Activated CD4-positive, alpha-beta T cell treated with anti-CD3 and anti-CD28 coated beads, Interleukin-2, amount 50 U/mL, for 48 hours (primary cell): ENCODE results near the gene NFASC.
A peak's percentile ranks its signal among the peaks of the same experiment; 100 is the strongest.

Experiments used
- DNase-seq, 2 experiments: peaks; one replicate each; pipeline ENCODE4 v3.0.0-alpha.2; 2020

Gene NFASC

DNA sequence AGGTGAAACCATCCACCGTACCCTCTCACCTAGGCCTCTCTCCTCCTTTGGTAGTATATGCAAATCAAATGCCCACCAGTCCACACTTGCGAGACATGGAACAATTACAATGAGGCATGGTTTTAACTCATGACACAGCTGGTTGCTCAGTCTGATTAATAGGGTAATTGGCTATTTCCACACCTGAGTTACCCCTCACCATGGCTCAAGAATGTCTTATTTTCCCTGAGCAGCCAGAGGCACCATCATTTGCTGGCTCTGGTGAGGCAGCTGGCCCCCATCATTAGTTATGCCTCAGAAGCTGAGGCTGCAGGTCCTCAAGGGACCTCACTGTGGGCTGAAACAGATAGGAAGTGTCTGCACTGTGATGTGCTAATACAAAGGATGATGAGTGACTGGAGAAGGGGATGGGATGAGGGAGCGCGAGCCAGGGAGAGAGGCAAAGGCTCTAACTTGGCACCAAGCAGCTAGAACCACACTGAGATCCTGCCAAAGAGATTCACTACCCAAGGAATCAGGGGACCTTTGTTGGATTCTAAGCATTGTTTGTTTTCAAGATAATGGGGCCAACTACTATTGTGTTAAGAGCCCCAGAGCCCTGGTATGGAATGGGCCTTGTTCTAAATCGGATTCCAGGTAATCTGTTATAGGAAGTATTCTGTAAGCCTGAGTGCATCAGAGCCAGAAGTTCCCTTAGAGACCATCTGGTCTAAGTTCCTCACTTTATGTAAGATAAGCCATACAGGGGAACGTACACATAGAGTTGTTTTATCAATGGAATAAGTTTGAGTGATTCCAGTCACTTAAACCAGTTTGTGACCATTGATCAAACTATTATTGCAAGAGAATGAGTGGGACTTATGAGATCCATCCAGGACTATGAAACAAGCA is 92.3 kb downstream of the NFASC start:
- DNase-seq, result no peak

- DNase-seq, result no peak
These were observed 96.8 kb downstream of the NFASC start for GRCh38 chr1:204967451-204967850.

- DNase-seq, result no peak
These were observed 97.5 kb downstream of the NFASC start for GRCh38 chr1:204968135-204968534.

GRCh38 chr1:204968951-204969350 is 98.3 kb downstream of the NFASC start:
- no peak for DNase-seq

DNA sequence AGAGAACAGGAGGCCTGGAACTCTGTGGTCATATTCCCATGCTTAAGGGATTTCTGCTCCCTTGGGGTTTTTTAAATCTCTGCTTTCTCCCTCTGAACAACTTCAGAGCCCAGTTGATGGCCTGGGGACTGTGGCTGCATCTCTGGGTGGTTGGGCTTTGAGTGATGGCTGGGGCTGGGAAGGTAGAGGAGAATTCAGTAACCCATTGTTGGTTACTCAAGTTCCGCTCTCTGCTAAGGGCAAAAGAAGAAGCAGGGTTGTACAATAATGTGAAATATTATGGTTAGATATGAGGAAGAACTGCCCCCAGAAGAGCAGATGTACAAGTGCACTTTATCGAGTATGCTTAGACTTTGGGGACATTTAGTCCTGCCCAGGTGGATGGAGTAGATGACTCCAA is 100.3 kb downstream of the NFASC start:
- DNase-seq, result no peak

- DNase-seq, result no peak
These were observed 101.1 kb downstream of the NFASC start for GRCh38 chr1:204971517-204972336.

- DNase-seq, result no peak
These were observed 101.8 kb downstream of the NFASC start for GRCh38 chr1:204972426-204972825.

GRCh38 chr1:204973449-204973848 is 102.8 kb downstream of the NFASC start:
- DNase-seq, result no peak

GRCh38 chr1:204974327-204974726 is 103.7 kb downstream of the NFASC start:
- no peak for DNase-seq

GRCh38 chr1:204975021-204975420 is 104.4 kb downstream of the NFASC start:
- no peak for DNase-seq

GRCh38 chr1:204975568-204976235 is 105.0 kb downstream of the NFASC start:
- DNase-seq, result peak; percentile 61 to 68

DNA sequence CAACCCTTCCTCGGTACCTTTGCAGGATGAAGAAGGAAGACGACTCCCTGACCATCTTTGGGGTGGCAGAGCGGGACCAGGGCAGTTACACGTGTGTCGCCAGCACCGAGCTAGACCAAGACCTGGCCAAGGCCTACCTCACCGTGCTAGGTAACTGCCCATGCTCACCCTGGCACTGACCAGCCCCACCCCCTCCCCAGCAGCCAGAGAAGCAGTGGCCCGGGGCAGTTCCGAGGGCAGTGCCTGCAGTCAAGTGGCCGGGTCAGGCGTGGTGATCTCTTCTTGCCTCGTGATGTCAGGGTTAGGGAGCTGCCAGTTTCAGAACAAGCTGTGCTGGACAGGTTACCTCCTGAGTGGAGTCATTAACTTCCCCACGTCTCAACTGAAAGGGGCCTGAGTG is 106.0 kb downstream of the NFASC start:
- DNase-seq, result no peak

DNA sequence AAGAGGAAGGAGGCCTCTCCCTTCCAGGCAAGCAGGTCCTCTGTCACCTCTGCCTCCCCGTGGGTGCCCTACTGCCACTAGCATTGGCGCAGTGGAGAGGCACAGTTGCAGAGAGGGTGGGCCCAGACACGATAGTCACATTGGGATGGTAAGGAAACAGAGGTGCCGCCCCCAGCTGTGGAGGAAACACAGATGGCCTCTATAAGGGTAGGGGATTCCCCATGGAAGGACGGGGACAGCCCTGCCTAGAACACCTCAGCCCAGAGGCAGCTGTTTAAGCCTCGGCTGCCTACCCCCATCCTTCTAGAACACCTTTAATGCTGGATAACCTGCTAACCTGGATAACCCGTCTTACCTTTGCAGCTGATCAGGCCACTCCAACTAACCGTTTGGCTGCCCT is 106.7 kb downstream of the NFASC start:
- peak; percentile 7 to 10 for DNase-seq

GRCh38 chr1:204978782-204979181 is 108.1 kb downstream of the NFASC start:
- no peak for DNase-seq

DNA sequence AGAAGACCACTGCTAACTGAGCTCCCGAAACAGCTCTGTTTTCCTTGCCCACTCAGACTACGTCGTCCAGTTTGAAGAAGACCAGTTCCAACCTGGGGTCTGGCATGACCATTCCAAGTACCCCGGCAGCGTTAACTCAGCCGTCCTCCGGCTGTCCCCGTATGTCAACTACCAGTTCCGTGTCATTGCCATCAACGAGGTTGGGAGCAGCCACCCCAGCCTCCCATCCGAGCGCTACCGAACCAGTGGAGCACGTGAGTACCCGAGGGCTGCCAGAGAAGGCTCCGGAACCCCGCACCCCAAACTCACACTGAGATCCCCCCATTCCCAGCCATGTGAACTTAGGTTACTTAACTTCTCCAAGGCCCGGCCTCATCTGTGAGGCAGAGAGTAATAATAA is 108.6 kb downstream of the NFASC start:
- DNase-seq, result no peak

- no peak for DNase-seq
These were observed 109.4 kb downstream of the NFASC start for GRCh38 chr1:204979891-204980649.

- DNase-seq, result no peak
These were observed 110.3 kb downstream of the NFASC start for GRCh38 chr1:204980840-204981405.

GRCh38 chr1:204983136-204983535 is 112.5 kb downstream of the NFASC start:
- DNase-seq, result no peak

DNA sequence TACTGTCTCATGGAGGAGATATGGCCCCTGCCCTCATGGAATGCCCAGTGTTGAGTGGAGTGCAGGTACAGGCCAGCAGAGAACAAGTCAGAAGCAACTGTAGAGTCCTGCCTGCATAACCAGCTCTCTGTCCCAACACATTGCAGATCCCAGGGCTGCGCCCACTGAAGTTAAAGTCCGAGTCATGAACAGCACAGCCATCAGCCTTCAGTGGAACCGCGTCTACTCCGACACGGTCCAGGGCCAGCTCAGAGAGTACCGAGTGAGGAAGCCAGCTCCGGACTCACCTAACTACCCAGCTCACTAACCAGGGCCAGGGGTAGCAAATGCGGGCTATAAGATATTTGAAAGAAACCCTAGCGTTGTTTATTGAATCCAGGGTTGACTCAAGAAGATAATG is 113.2 kb downstream of the NFASC start:
- DNase-seq, result no peak

- no peak for DNase-seq
These were observed 113.8 kb downstream of the NFASC start for GRCh38 chr1:204984499-204984898.

DNA sequence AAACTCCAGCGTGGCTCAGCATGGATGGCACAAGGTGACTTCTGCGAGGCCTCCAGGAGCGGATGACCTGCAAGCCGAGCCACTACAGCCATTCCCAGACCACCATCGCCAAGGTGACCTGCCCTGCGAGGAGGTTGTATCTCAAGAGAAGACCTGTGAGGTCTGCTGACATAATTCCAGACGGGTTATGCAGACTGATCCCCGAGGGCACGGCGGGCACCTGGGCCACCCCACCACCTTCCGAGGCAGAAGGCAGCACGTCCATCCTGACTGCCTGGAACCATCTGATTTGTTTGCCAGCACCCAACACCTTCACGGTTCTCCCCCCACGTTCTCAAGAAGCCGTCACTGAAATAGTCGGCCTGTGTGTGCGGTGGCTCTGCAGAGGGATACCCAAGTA is 115.5 kb downstream of the NFASC start:
- DNase-seq, result no peak

GRCh38 chr1:204987689-204988088 is 117.0 kb downstream of the NFASC start:
- DNase-seq, result no peak
